ENCODE results near the gene DPP7.
"Not testable (repeated sequence)": the region's sequence is repeated elsewhere in the genome, so short reads cannot be mapped to it uniquely, and the experiment has no call there.

The DPP7 gene

DNA sequence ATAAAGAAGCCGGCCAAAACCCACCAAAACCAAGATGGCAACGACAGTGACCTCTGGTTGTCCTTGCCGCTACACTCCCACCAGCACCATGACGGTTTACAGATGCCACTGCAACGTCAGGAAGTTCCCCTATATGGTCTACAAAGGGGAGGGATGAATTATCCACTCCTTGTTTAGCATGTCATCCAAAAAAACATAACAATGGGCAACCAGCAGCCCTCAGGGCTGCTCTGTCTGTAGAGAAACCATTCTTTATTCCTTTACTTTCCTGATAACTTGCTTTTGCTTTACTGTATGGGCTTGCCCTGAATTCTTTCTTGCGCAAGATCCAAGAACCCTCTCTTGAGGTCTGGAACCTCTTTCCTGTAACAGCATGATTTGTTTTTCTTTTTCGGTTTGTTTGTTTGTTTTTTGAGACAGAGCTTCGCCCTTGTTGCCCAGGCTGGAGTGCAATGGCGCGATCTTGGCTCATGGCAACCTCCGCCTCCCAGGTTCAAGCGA lies 39.2 kb downstream of the DPP7 start:
- DNase-seq (ENCODE audit: low read depth in 2 of 3, low spot score in 2 of 3), result no peak

DNA sequence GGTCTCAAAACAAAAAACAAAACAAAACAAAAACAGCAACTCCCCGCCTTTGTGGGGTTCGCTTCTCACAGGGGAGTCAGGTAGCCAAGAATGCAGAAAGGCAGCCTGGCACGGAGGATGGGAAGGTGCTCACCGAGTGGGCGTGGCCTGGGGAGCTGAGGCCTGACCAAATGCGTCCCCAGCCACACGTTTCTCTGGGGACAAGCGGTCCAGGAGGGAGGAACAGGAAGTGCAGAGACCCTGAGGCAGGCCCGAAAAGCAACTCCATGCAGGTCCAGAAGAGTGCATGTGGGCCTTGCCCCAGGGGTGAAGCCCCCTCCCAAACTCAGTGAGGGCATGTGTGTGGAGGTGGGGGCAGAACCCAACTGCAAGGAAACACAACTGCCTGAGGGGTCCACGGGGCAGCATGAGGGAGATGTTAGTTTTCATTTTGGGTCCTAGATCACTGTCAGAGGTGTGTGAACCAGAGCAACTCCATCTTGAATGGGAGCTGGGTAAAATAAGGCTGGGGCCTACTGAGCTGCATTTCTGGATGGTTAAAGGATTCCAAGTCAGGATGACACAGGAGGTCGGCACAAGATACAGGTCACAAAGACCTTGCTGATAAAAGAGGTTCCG lies 39.8 kb downstream of the DPP7 start:
- no peak for DNase-seq (ENCODE audit: low read depth in 2 of 3, low spot score in 2 of 3)

DNA sequence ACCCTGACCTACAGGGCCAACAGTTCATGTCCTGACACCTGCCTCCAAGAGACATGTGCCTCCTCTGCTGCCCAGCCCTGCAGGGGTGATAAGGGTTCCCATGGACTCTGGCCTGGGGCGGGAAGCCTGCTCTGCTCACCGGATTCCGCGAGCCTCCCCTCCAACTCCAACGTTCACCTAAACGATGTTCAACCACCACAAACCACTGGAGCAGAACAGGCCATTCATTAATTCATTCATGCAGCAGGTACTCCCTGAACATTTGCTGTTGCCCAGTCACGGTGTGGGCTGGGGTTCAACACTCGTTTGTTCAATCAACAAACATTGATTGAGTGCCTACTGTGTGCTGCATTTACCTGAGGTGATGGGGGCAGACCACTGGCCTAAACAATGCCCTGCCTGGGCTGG lies 40.5 kb downstream of the DPP7 start:
- no peak for DNase-seq (ENCODE audit: low read depth in 2 of 3, low spot score in 2 of 3)

DNA sequence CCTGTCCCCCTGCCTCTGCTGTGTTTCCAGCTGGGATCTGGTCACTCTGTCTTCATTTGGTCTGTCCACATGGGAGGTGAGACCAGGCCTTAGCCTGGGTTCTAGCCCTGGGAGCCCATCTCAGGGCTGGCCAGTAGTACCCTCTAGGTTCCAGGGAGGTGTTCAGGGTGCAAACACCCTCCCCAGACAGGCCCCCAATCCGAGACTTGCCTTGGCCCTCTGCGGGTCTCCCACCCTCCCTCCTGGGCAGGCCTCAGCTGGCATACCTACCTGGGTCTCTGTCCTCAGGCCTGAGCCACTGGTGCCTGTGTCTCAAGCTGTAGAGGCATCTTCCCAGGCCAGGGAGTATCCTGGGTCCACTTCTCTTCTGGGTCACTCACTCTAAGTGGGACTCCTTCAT lies 43.3 kb downstream of the DPP7 start:
- DNase-seq (ENCODE audit: low read depth in 2 of 3, low spot score in 2 of 3), result no peak

DNA sequence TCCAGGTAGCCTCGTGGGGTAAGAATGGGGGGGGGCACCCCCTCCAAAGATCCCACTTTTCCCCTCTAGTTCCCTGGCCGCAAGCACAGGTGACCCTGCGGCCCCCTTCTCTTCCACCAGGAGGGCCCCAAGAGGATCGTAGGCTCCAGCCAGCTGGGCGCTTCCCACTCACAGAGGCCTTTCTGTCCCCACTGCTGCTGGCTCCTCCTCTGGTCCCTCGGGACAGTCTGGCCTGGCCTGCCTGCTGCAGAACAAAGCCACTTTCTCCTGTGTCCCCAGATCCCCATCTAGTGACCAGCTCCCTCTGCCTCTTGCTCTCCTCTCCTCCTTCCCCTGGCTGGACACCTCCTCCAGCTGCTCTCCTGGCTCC lies 43.6 kb downstream of the DPP7 start:
- DNase-seq (ENCODE audit: low read depth in 2 of 3, low spot score in 2 of 3), result no peak

DNA sequence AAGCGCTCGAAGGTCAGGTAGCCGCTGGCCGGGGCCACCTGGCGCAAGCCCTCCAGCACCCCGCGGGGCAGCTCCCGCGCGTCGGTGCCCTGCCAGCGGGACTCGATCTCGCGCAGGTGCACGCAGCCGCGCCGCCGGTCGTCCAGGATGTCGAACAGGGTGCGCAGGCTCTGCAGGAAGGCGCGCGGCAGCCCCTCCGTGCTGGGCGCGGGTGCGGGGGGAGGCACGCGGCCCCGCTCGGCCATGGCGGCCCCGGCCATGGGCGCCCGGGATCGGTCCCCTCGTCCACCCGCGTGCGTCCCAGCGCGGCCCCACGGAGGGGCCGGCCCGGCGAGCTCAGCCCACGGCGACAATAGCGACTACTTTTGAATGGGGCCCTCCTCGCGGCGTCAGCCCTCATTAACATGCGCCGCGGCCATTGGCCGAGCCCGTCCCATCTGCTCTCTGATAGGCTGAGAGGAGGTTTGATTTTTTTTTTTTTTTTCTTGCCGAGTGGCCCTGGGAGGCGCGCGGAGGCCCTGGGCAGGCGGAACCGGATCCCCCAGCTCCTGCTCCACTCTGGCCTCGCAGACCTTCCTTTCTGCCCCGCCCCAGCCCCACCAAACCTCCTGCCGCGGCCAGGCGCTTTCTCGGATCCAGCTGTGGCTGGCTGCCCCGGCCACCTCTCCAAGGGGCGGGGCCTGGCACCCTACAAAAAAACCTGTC lies 44.2 kb downstream of the DPP7 start, which contains the start of gene SAPCD2:
TSS of gene SAPCD2 (minus strand) at position 357 of the 705 bp plus-strand sequence. CDS start at position 260, 97 bp downstream.
- DNase-seq (ENCODE audit: low read depth in 2 of 3, low spot score in 2 of 3), result peak in 2 of 3 experiments; percentile 55 to 69

DNA sequence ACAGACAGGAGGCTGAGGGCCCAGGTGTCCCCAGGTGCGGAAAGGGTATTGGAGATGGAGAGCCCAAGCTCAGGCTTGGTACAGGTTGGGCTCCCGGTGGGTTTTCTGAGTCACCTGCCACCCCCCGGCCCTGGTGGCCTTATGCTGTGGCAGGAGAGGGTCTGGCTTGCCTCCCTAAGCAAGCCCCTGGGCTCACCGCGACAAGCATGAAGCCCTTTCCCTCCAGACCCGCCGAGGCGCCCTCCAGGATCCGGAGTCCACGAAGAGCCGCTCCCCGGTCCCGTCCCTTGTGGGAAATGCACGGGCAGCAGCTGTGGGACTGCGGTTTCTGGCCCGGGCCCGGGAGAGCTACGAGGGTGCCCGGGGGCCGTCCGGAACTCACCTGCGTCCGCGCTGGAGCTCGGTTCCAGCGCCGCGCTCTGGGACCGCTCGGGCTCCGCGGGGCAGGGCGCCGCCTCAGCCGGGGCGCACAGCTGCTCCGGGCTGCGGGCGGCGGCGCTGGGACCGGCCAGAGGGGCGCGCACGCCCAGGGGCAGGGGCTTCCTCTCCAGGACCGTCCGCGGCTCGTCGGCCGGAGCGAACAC lies 44.9 kb downstream of the DPP7 start:
- DNase-seq (ENCODE audit: low read depth in 2 of 3, low spot score in 2 of 3), result no peak

DNA sequence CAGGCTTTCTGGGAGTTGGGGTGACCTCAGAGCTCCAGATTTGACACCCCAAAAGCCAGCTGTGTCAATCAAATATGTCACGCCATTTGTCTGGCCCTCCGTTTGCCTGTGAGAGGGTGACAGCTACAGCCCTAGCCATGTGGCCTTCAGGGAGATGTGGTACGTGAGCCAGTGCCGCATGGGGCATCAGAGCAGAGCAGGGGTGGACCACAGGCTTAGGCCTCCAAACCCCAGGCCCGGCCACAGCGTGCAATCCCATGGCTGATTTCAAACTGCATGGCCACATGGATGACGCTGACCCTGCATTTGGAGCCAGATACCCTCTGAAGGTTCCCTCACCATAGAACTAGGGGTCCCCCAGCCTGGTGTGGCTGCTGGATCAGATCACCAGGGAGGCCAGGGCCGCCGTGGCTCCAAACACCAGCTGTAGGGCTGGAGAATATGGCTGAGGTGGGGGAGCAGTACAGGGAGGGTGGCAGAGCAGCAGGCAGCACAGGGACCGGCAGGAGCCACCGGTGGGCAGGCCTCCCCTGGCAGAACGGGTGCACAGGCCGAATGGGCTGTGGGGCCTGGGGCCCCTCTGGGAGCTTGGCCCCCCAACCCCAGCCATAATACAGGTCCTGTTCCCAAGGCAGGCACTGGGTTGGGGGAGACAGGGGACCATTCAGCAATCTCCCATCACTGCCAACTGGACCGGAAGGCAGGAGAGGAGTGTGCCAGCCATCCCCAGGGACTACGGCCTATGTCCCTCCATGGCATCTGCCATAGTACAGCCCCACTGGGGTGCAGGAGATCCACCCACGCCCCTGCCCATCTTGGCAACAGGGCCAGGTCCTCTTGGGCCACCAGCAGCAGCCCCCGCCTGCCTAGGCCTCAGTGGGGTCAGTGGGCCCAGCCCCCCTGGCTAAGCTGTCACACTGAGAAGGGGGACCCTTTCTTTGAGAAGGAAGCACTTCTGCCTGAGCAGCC lies 45.7 kb downstream of the DPP7 start:
- no peak for DNase-seq (ENCODE audit: low read depth in 2 of 3, low spot score in 2 of 3)

DNA sequence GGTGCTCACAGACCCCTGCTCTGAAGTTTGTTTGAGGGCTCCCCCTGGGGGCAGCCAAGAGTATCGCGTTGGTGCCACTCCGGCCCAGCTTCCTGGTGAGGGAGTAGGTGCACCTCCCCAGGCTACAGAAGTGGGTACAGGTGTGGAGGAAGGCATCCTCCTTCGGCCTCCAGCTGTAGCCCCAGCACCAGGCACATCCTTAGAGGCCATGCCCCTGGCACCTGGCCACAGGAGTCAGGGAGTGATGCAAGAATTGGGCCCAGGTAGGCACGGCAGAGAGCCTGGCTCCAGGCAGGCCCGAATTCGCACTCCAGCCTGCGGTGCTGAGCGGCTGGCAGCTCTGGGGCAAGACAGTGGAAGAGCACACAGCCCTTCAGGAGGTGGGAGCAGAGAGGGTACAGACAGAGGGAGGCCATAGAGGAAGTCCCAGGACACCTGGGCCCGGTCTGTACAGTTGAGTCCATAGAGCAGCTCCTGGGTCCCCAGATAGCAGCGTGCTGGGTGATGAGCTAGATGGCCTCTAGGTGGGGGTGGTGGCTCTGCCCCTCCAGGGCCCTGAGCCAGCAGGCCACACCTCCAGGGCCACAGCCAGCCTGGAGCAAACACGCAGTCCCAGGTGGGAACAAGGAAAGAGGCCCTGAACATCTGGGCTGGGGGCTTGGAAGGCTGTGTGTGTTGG lies 46.5 kb downstream of the DPP7 start:
- DNase-seq (ENCODE audit: low read depth in 2 of 3, low spot score in 2 of 3), result peak in 1 of 3 experiments; percentile 67

DNA sequence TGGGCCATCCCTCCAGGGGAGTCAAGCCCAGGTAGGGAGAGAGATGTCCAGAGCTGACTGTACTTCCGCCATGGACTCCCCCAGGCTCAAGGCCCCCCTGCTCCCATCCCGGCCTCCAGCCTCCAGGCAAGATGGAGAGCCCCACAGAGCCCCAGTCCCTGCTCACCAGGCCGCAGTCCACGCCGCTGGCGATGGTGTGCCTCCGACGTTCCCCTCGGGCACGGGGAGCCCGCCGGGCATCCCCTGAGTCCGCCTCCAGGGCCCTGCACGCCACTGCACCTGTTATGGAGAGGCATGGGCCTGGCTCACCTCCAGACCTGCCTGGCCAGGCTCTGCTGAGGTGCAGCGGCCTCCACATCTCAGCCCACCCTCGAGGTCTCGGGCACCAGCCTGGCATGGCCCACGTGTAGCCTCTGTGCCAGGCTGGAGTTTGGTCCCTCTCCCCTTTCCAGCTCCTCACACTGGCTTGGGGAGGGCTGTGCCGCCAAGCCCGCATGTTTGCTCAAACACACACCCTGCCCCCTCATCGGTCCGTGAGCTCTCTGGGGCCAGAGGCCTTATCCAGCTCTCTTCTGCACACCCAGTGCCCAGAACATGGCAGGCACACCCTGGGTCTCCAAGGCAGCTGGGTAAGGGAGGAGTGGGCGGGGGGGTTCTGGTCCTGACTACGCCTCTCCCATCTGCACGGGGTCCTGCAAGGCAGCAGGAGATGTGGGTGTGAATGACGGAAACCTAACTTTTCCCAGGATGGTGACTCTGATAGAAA lies 48.3 kb downstream of the DPP7 start:
- DNase-seq (ENCODE audit: low read depth in 2 of 3, low spot score in 2 of 3), result no peak

DNA sequence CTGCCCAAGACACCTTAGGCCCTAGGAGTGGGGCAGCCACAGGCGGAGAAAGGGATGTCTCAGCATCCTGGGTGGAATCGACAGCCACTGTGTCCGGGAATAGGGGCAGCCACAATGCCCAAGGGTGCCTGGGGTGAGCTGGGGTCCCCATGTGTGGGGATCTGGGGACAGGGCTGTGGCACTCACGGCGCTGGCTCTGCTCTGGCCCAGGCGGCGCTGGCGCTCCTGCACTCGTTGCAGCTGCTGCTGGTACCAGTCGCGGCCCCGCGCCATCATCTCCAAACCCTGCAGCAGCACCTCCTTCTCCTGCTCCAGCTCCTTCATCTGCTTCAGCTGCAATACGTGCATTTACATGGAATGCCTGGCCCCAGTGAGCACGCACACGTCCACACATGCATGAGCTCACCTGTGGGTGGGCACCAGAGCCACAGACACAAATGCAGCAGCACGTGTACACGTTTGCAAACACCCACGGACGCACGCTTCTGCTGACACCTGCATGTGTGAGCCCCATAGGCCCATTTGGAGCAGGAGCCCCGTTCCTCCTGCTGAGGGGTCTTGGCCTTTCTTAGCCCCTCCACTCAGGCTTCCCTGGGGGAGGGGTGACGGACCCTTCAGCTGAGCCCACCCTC lies 49.1 kb downstream of the DPP7 start:
- DNase-seq (ENCODE audit: low read depth in 2 of 3, low spot score in 2 of 3), result no peak

DNA sequence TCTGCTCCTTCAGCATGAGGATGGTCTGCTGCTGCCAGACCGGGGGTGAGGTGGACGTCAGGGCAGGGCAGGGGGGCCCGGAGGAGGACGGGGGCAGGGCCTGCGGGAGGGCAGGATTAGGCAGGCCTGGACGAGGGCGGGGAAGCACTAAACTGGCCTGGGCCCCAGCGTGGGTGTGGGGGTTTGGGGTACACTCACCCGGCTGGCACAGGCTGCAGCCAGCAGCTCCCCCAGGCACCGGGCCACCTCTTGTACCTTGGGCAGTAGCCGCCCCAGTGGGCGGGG lies 49.7 kb downstream of the DPP7 start:
- no peak for DNase-seq (ENCODE audit: low read depth in 2 of 3, low spot score in 2 of 3)

DNA sequence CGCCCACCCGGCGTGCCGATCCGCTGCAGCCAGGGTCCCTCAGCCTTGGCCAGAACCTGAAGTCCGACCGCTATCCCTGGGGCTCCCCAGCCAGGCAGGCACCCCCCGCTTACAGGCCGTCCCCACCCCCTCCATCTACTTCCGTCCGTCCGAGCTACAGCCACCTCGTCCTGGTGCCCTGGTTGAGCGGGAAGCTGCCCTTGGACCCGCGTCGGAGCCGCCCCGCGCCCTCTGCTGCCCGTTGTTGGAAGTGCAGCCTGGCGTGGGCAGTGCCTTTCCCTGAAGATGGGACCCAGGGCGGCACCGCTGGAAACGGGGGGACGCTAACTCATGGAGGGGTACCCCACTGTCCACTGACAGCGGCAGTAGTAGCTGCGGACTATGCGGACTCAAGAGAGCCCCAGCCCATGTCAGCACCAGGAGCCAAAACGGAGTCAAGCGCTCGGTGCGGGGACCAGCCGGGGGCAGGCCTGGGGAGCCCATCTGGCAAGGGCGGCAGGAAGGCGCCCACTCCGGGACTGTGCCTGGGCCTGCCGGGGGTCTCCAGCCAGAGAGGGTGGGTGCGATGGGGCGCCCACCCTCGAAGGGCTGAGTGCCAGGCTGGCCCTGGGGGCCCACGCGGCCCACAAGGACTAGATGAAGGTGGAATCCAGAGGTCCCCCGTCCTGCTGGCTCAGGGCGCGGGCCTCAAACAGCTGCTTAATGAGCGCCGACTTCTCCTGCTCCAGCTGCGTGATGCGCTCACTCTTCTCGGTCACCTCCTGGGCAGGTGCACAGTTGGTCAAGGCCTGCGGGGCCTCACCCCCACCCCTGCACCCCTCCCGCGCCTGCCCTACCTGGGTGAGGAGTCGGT lies 50.3 kb downstream of the DPP7 start:
- peak in 1 of 3 experiments; percentile 65 for DNase-seq (ENCODE audit: low read depth in 2 of 3, low spot score in 2 of 3)

DNA sequence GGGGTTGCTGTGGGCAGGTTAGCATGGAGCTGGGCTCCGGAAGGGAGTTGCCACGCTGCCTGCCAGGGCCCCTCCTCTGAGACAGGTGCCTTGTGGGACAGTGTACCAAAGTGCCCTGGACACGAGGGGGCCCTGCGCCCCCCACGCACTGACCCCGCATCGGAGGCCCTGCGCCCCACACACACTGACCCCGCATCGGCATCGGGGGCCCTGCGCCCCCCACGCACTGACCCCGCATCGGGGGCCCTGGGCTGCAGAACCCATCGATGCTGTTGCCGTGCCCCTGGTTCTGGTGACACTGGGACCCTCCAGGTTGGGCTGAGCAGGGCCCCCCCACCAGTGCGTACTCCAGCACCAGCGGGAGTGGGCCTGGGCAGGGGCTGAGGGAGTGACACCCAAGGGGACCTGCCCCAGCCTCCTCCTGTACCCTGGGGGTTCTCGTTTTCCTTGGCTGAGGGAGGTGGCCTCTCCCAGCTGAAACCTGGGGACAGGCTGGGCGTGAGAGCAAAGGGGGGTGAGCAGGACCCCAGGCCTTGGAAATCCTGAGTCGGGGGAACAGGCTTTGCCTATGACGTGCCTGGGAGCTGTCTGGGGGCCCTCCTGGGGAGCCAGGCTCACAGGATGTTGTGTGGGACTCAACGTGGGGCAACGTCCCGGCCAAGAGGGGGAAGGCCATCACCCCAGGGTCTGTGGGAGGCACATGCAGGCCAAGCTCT lies 51.1 kb downstream of the DPP7 start:
- no peak for DNase-seq (ENCODE audit: low read depth in 2 of 3, low spot score in 2 of 3)

DNA sequence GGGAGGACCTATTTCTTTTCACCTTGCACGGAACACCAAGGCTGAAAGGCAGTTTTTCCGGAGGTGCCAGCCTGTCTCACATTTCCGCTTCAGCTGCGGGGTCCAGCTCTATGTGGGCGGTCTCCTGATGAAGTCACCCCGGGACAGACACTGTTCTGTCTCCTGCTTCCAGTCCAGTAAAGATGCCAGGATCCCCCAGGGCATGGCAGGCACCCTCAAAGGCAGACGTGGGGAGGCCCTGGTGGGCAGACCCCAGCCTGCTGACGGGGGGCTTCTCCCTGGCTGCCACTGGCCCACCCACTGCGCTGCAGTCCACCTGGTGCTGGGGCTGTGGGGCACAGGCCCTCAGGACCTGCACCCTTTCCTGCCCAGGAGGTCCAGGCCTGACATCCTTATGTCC lies 51.7 kb downstream of the DPP7 start:
- not testable (repeated sequence) for DNase-seq (ENCODE audit: low read depth in 2 of 3, low spot score in 2 of 3)

DNA sequence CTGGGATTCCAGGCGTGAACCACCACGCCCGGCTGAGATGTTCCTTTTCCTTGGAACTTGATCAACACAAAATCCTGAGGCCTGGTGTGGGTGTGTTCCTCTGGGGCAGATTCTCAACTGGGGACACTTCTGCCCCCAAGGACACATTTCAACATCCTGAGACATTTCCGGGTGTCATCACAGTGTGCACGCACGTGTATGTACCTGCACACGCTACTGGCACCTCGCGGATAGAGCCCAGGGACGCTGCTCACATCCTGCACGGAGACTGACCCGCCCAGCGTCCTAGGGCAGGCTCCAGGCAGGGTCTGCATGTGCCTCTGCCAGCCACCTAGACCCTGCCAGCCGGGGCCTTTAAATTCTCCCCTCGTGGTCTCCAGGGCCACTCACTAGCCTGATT lies 52.1 kb downstream of the DPP7 start:
- no peak for DNase-seq (ENCODE audit: low read depth in 2 of 3, low spot score in 2 of 3)
